ENCODE results near the gene TBC1D16. TPM values are rescaled to one million over a fixed set of nuclear protein-coding genes. Genes with fewer than 3 reads are reported as not detected.

Gene TBC1D16
- polyA plus RNA-seq, 2 donors: 2.4 to 3.8 TPM

- peaks cover 4 to 19% of the 10 kb centered on the region in 2 donors for H3K4me1 ChIP-seq (ENCODE audit: control insufficient read depth in 2 of 2, insufficient read depth in 2 of 2, low read length in 1 of 2)
- H3K36me3 ChIP-seq (ENCODE audit: control insufficient read depth in 2 of 2, insufficient read depth in 2 of 2, low read length in 1 of 2): no peaks in the 10 kb centered on the region
- peaks cover 0 to 3% of the 10 kb centered on the region in 2 donors for H3K9me3 ChIP-seq (ENCODE audit: control insufficient read depth in 2 of 2, insufficient read depth in 1 of 2, low read depth in 1 of 2, low read length in 1 of 2)
- no peaks in the 10 kb centered on the region for H3K27me3 ChIP-seq (ENCODE audit: control insufficient read depth in 1 of 2, insufficient read depth in 2 of 2, low read length in 2 of 2)
- H3K27ac ChIP-seq (ENCODE audit: low read depth in 2 of 2, low read length in 1 of 2): no peak overlapping the region
- H3K4me3 ChIP-seq (ENCODE audit: low read depth in 1 of 2, low read length in 2 of 2): no peak overlapping the region
- whole genome bisulfite sequencing, 2 donors: 81 to 82% methylated on average over 20 of the region's 20 CpGs
Measured at GRCh38 chr17:79913896-79914812, 121.5 kb downstream of the TBC1D16 start.

GRCh38 chr17:79913451-79913850 lies 122.2 kb downstream of the TBC1D16 start:
- WGBS, 2 donors: 90 to 93% methylated on average over 9 of the region's 9 CpGs
- Histone ChIP-seq H3K4me3 (ENCODE audit: low read depth in 1 of 2, low read length in 2 of 2) (no peak overlapping the region), H3K4me1 (ENCODE audit: control insufficient read depth in 2 of 2, insufficient read depth in 2 of 2, low read length in 1 of 2) (peaks cover 4 to 16% of the 10 kb centered on the region in 2 donors), H3K36me3 (ENCODE audit: control insufficient read depth in 2 of 2, insufficient read depth in 2 of 2, low read length in 1 of 2) (no peaks in the 10 kb centered on the region), H3K9me3 (ENCODE audit: control insufficient read depth in 2 of 2, insufficient read depth in 1 of 2, low read depth in 1 of 2, low read length in 1 of 2) (peaks cover 0 to 3% of the 10 kb centered on the region in 2 donors), H3K27ac (ENCODE audit: low read depth in 2 of 2, low read length in 1 of 2) (no peak overlapping the region), H3K27me3 (ENCODE audit: control insufficient read depth in 1 of 2, insufficient read depth in 2 of 2, low read length in 2 of 2) (no peaks in the 10 kb centered on the region)

GRCh38 chr17:79912552-79913330 lies 122.9 kb downstream of the TBC1D16 start:
- no peaks in the 10 kb centered on the region for H3K27me3 ChIP-seq (ENCODE audit: control insufficient read depth in 1 of 2, insufficient read depth in 2 of 2, low read length in 2 of 2)

GRCh38 chr17:79911430-79912399 lies 124.0 kb downstream of the TBC1D16 start:
- H3K27ac ChIP-seq (ENCODE audit: low read depth in 2 of 2, low read length in 1 of 2): no peak overlapping the region
- H3K36me3 ChIP-seq (ENCODE audit: control insufficient read depth in 2 of 2, insufficient read depth in 2 of 2, low read length in 1 of 2): no peaks in the 10 kb centered on the region
- H3K4me3 ChIP-seq (ENCODE audit: low read depth in 1 of 2, low read length in 2 of 2): no peak overlapping the region
- H3K9me3 ChIP-seq (ENCODE audit: control insufficient read depth in 2 of 2, insufficient read depth in 1 of 2, low read depth in 1 of 2, low read length in 1 of 2): peaks cover 0 to 3% of the 10 kb centered on the region in 2 donors
- H3K4me1 ChIP-seq (ENCODE audit: control insufficient read depth in 2 of 2, insufficient read depth in 2 of 2, low read length in 1 of 2): peaks cover 4 to 8% of the 10 kb centered on the region in 2 donors
- no peaks in the 10 kb centered on the region for H3K27me3 ChIP-seq (ENCODE audit: control insufficient read depth in 1 of 2, insufficient read depth in 2 of 2, low read length in 2 of 2)
- WGBS, 2 donors: 70 to 71% methylated on average over 20 of the region's 20 CpGs

More at GRCh38 chr17:79912552-79913330, 122.9 kb downstream of the TBC1D16 start:
- peaks cover 0 to 3% of the 10 kb centered on the region in 2 donors for H3K9me3 ChIP-seq (ENCODE audit: control insufficient read depth in 2 of 2, insufficient read depth in 1 of 2, low read depth in 1 of 2, low read length in 1 of 2)
- peaks cover 4 to 9% of the 10 kb centered on the region in 2 donors for H3K4me1 ChIP-seq (ENCODE audit: control insufficient read depth in 2 of 2, insufficient read depth in 2 of 2, low read length in 1 of 2)
- H3K27ac ChIP-seq (ENCODE audit: low read depth in 2 of 2, low read length in 1 of 2): no peak overlapping the region
- no peaks in the 10 kb centered on the region for H3K36me3 ChIP-seq (ENCODE audit: control insufficient read depth in 2 of 2, insufficient read depth in 2 of 2, low read length in 1 of 2)
- WGBS, 2 donors: 81 to 88% methylated on average over 14 of the region's 14 CpGs
- H3K4me3 ChIP-seq (ENCODE audit: low read depth in 1 of 2, low read length in 2 of 2): no peak overlapping the region

- WGBS, 2 donors: 83 to 84% methylated on average over 14 of the region's 14 CpGs
- Histone ChIP-seq H3K27ac (ENCODE audit: low read depth in 2 of 2, low read length in 1 of 2) (no peak overlapping the region), H3K36me3 (ENCODE audit: control insufficient read depth in 2 of 2, insufficient read depth in 2 of 2, low read length in 1 of 2) (no peaks in the 10 kb centered on the region), H3K4me1 (ENCODE audit: control insufficient read depth in 2 of 2, insufficient read depth in 2 of 2, low read length in 1 of 2) (peaks cover 3 to 8% of the 10 kb centered on the region in 2 donors), H3K4me3 (ENCODE audit: low read depth in 1 of 2, low read length in 2 of 2) (no peak overlapping the region), H3K27me3 (ENCODE audit: control insufficient read depth in 1 of 2, insufficient read depth in 2 of 2, low read length in 2 of 2) (no peaks in the 10 kb centered on the region), H3K9me3 (ENCODE audit: control insufficient read depth in 2 of 2, insufficient read depth in 1 of 2, low read depth in 1 of 2, low read length in 1 of 2) (peaks cover 0 to 5% of the 10 kb centered on the region in 2 donors)
Measured at GRCh38 chr17:79910985-79911361, 124.7 kb downstream of the TBC1D16 start.

GRCh38 chr17:79909121-79909520 lies 126.6 kb downstream of the TBC1D16 start:
- no peaks in the 10 kb centered on the region for H3K36me3 ChIP-seq (ENCODE audit: control insufficient read depth in 2 of 2, insufficient read depth in 2 of 2, low read length in 1 of 2)
- 55 to 56% methylated on average over 4 of the region's 4 CpGs for WGBS, 2 donors
- no peaks in the 10 kb centered on the region for H3K27me3 ChIP-seq (ENCODE audit: control insufficient read depth in 1 of 2, insufficient read depth in 2 of 2, low read length in 2 of 2)
- H3K9me3 ChIP-seq (ENCODE audit: control insufficient read depth in 2 of 2, insufficient read depth in 1 of 2, low read depth in 1 of 2, low read length in 1 of 2): peaks cover 0 to 2% of the 10 kb centered on the region in 2 donors
- H3K27ac ChIP-seq (ENCODE audit: low read depth in 2 of 2, low read length in 1 of 2): no peak overlapping the region
- no peak overlapping the region for H3K4me3 ChIP-seq (ENCODE audit: low read depth in 1 of 2, low read length in 2 of 2)
- no peaks in the 10 kb centered on the region for H3K4me1 ChIP-seq (ENCODE audit: control insufficient read depth in 2 of 2, insufficient read depth in 2 of 2, low read length in 1 of 2)

GRCh38 chr17:79907850-79908249 lies 127.8 kb downstream of the TBC1D16 start:
- H3K27ac ChIP-seq (ENCODE audit: low read depth in 2 of 2, low read length in 1 of 2): no peak overlapping the region
- no peaks in the 10 kb centered on the region for H3K27me3 ChIP-seq (ENCODE audit: control insufficient read depth in 1 of 2, insufficient read depth in 2 of 2, low read length in 2 of 2)
- peaks cover 0 to 2% of the 10 kb centered on the region in 2 donors for H3K9me3 ChIP-seq (ENCODE audit: control insufficient read depth in 2 of 2, insufficient read depth in 1 of 2, low read depth in 1 of 2, low read length in 1 of 2)
- no peaks in the 10 kb centered on the region for H3K36me3 ChIP-seq (ENCODE audit: control insufficient read depth in 2 of 2, insufficient read depth in 2 of 2, low read length in 1 of 2)
- no peaks in the 10 kb centered on the region for H3K4me1 ChIP-seq (ENCODE audit: control insufficient read depth in 2 of 2, insufficient read depth in 2 of 2, low read length in 1 of 2)
- no peak overlapping the region for H3K4me3 ChIP-seq (ENCODE audit: low read depth in 1 of 2, low read length in 2 of 2)
- WGBS, 2 donors: 66 to 69% methylated on average over 16 of the region's 16 CpGs

GRCh38 chr17:79907217-79907715 lies 128.4 kb downstream of the TBC1D16 start:
- no peaks in the 10 kb centered on the region for H3K36me3 ChIP-seq (ENCODE audit: control insufficient read depth in 2 of 2, insufficient read depth in 2 of 2, low read length in 1 of 2)
- no peaks in the 10 kb centered on the region for H3K27me3 ChIP-seq (ENCODE audit: control insufficient read depth in 1 of 2, insufficient read depth in 2 of 2, low read length in 2 of 2)
- H3K4me3 ChIP-seq (ENCODE audit: low read depth in 1 of 2, low read length in 2 of 2): no peak overlapping the region
- H3K27ac ChIP-seq (ENCODE audit: low read depth in 2 of 2, low read length in 1 of 2): no peak overlapping the region
- H3K9me3 ChIP-seq (ENCODE audit: control insufficient read depth in 2 of 2, insufficient read depth in 1 of 2, low read depth in 1 of 2, low read length in 1 of 2): peaks cover 0 to 2% of the 10 kb centered on the region in 2 donors
- no peaks in the 10 kb centered on the region for H3K4me1 ChIP-seq (ENCODE audit: control insufficient read depth in 2 of 2, insufficient read depth in 2 of 2, low read length in 1 of 2)
- WGBS, 2 donors: 82 to 87% methylated on average over 11 of the region's 11 CpGs

Measured in esophagus (tissue), 2 donors.